ENCODE measurements around the gene SSX2IP. TPM values are rescaled to one million over a fixed set of nuclear protein-coding genes. Genes with fewer than 3 reads are reported as not detected.
"Not testable (repeated sequence)": the region's sequence is repeated elsewhere in the genome, so short reads cannot be mapped to it uniquely, and the experiment has no call there.

The SSX2IP gene
- total and polyA plus RNA-seq, 2 donors (not counting 1 experiment from before 2014, with no cell fraction given) = 13.8 to 41.5 TPM

DNA sequence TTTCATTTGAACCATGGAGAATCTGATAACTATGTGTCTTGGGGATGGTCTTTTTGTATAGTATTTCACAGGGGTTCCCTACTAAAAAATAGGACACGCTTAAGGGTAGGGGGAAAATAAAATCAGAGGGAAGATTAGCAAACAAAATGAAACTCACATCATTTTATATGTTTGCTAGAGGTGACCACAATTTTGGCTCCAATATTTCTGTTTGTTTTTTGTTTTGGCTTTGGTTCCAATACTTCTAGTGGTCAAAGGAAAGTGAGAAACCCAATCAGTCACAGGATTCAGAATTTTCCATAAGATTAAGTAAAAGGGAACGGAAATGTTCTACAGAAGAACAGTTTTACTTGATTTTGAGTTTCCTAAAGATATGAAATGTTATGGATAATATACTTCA lies 42.3 kb upstream of the SSX2IP start:
- no peaks in the 10 kb centered on the region for H3K9me3 ChIP-seq (ENCODE audit: control insufficient read depth, insufficient read depth, low read depth, low read length)
- H2AFZ ChIP-seq (ENCODE audit: low read length) = no peak overlapping the region
- no peaks in the 10 kb centered on the region for H3K36me3 ChIP-seq (ENCODE audit: control insufficient read depth, insufficient read depth, low read length)
- H3K9ac ChIP-seq (ENCODE audit: insufficient read depth, low read length) = no peak overlapping the region
- no peak overlapping the region for H3K4me3 ChIP-seq (replicated peaks in 1 of 4; ENCODE audit: control extremely low read depth in 1 of 4, insufficient read depth in 1 of 4, low read depth in 3 of 4, low read length in 4 of 4)
- DNase-seq (ENCODE audit: low read depth in 2 of 2) = no peak
- no peaks in the 10 kb centered on the region for H3K4me1 ChIP-seq (ENCODE audit: control insufficient read depth, extremely low read depth, insufficient read depth, low read length)
- H3K27ac ChIP-seq (ENCODE audit: insufficient read depth, low read length) = no peak overlapping the region
- no peaks in the 10 kb centered on the region for H4K20me1 ChIP-seq (ENCODE audit: control insufficient read depth, extremely low read depth, insufficient read depth, low read length)
- no peak for TF ChIP-seq EZH2 (IDR thresholded peaks at IDR 0.05; ENCODE audit: low read length, missing control alignments)
- TF ChIP-seq, protein P1, sequence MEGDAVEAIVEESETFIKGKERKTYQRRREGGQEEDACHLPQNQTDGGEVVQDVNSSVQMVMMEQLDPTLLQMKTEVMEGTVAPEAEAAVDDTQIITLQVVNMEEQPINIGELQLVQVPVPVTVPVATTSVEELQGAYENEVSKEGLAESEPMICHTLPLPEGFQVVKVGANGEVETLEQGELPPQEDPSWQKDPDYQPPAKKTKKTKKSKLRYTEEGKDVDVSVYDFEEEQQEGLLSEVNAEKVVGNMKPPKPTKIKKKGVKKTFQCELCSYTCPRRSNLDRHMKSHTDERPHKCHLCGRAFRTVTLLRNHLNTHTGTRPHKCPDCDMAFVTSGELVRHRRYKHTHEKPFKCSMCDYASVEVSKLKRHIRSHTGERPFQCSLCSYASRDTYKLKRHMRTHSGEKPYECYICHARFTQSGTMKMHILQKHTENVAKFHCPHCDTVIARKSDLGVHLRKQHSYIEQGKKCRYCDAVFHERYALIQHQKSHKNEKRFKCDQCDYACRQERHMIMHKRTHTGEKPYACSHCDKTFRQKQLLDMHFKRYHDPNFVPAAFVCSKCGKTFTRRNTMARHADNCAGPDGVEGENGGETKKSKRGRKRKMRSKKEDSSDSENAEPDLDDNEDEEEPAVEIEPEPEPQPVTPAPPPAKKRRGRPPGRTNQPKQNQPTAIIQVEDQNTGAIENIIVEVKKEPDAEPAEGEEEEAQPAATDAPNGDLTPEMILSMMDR (conservative IDR thresholded peaks at IDR 0.05 in 1 of 2, IDR thresholded peaks at IDR 0.05 in 1 of 2; ENCODE audit: low read depth in 1 of 2, low read length in 2 of 2) = no peak
- H3K27me3 ChIP-seq (ENCODE audit: control insufficient read depth, insufficient read depth, low read length) = no peaks in the 10 kb centered on the region
- no peaks in the 10 kb centered on the region for H3K79me2 ChIP-seq (ENCODE audit: control insufficient read depth, insufficient read depth, low read length)
- no peak overlapping the region for H3K4me2 ChIP-seq (ENCODE audit: extremely low read depth, insufficient read depth, low read length)

DNA sequence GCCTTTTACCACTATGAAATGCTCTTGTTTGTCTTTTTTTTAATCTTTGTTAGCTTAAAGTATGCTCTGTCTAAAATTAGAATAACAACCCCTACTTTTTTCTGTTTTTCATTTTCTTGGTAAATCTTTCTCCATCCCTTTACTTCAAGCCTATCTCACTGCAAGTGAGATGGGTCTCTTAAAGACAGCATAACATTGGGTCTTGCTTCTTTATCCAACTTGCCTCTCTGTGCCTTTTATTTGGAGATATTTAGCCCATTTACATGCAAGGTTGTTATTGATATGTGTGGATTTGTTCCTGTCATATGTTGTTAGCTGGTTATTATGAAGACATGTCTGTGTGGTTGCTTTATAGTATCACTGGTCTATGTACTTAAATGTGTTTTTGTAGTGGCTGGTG lies 41.3 kb upstream of the SSX2IP start:
- H3K4me3 ChIP-seq (replicated peaks in 1 of 4; ENCODE audit: control extremely low read depth in 1 of 4, insufficient read depth in 1 of 4, low read depth in 3 of 4, low read length in 4 of 4) = no peak overlapping the region
- H4K20me1 ChIP-seq (ENCODE audit: control insufficient read depth, extremely low read depth, insufficient read depth, low read length) = no peaks in the 10 kb centered on the region
- H3K79me2 ChIP-seq (ENCODE audit: control insufficient read depth, insufficient read depth, low read length) = no peaks in the 10 kb centered on the region
- H3K36me3 ChIP-seq (ENCODE audit: control insufficient read depth, insufficient read depth, low read length) = no peaks in the 10 kb centered on the region
- H3K27ac ChIP-seq (ENCODE audit: insufficient read depth, low read length) = no peak overlapping the region
- H3K4me2 ChIP-seq (ENCODE audit: extremely low read depth, insufficient read depth, low read length) = no peak overlapping the region
- H3K9me3 ChIP-seq (ENCODE audit: control insufficient read depth, insufficient read depth, low read depth, low read length) = no peaks in the 10 kb centered on the region
- no peak overlapping the region for H2AFZ ChIP-seq (ENCODE audit: low read length)
- TF ChIP-seq, protein P1 (conservative IDR thresholded peaks at IDR 0.05 in 1 of 2, IDR thresholded peaks at IDR 0.05 in 1 of 2; ENCODE audit: low read depth in 1 of 2, low read length in 2 of 2) = no peak
- TF ChIP-seq EZH2 (IDR thresholded peaks at IDR 0.05; ENCODE audit: low read length, missing control alignments) = no peak
- H3K4me1 ChIP-seq (ENCODE audit: control insufficient read depth, extremely low read depth, insufficient read depth, low read length) = no peaks in the 10 kb centered on the region
- no peak overlapping the region for H3K9ac ChIP-seq (ENCODE audit: insufficient read depth, low read length)
- H3K27me3 ChIP-seq (ENCODE audit: control insufficient read depth, insufficient read depth, low read length) = no peaks in the 10 kb centered on the region
- DNase-seq (ENCODE audit: low read depth in 2 of 2) = no peak

DNA sequence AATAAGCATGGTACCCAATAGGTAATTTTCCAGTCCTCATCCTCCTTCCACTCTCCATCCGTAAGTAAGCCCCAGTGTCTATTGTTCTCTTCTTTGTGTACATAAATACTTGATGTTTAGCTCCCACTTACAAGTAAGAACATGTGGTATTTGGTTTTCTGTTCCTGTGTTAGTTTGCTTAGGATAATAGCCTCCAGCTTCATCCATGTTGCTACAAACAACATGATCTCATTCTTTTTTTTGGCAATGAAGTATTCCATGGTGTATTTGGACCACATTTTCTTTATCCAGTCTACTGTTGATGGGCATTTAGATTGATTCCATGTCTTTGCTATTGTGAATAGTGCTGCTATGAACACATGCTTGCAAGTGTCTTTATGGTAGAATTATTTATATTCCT lies 37.5 kb upstream of the SSX2IP start:
- H3K79me2 ChIP-seq (ENCODE audit: control insufficient read depth, insufficient read depth, low read length); H3K4me3 ChIP-seq (replicated peaks in 1 of 4; ENCODE audit: control extremely low read depth in 1 of 4, insufficient read depth in 1 of 4, low read depth in 3 of 4, low read length in 4 of 4); H3K9ac ChIP-seq (ENCODE audit: insufficient read depth, low read length); H3K27ac ChIP-seq (ENCODE audit: insufficient read depth, low read length); H2AFZ ChIP-seq (ENCODE audit: low read length); H3K9me3 ChIP-seq (ENCODE audit: control insufficient read depth, insufficient read depth, low read depth, low read length); DNase-seq (ENCODE audit: low read depth in 2 of 2); H3K27me3 ChIP-seq (ENCODE audit: control insufficient read depth, insufficient read depth, low read length); H3K4me1 ChIP-seq (ENCODE audit: control insufficient read depth, extremely low read depth, insufficient read depth, low read length); H4K20me1 ChIP-seq (ENCODE audit: control insufficient read depth, extremely low read depth, insufficient read depth, low read length); H3K36me3 ChIP-seq (ENCODE audit: control insufficient read depth, insufficient read depth, low read length); H3K4me2 ChIP-seq (ENCODE audit: extremely low read depth, insufficient read depth, low read length): not testable (repeated sequence)

All from fibroblast of lung (primary cell).